ENCODE results near the gene GATC.

GATC gene

DNA sequence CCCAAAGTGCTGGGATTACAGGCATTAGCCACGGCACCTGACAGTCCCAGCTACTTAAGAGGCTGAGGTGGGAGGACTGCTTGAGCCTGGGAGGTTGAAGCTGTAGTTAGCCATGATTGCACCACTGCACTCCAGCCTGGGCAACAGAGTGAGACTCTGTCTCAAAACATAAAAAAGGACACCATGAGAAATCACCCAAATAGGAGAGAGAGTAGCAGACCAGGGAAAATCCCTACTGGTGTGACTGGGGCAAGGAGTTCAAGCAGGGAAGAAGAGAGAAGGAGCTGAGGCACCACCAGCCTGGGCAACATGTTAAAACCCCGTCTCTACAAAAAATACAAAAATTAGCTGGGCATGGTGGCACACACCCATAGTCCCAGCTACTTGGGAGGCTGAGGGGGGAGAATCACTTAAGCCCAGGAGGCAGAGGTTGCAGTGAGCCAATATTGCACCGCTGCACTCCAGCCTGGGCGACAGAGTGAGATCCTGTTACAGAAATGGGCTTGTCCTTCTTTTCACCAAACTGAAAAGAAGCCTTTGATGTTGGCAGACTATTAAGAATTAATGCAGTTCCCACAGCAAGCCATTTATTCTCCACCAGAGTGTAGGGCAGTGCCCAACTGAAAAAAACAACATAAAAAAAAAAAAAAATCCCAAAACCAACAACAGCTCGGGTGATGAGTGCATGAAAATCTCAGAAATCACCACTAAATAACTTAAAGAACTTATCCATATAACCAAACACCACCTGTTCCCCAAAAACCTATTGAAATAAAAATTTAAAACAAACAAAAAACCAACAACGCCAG lies 27.8 kb downstream of the GATC start:
- Histone ChIP-seq H2BK12ac (ENCODE audit: low read length) (no peak overlapping the region), H3K4me2 (ENCODE audit: insufficient read depth, low read length, poor library complexity, severe bottlenecking) (no peak overlapping the region), H2BK15ac (ENCODE audit: low read length) (no peak overlapping the region), H2AFZ (ENCODE audit: low read length) (no peak overlapping the region), H3K27me3 (ENCODE audit: control insufficient read depth in 3 of 3, insufficient read depth in 3 of 3, low read depth in 1 of 3, low read length in 3 of 3) (peaks cover 0 to 2% (median 0%) of the 10 kb centered on the region in 3 experiments), H2BK120ac (ENCODE audit: low read depth, low read length) (no peak overlapping the region), H3K23ac (ENCODE audit: low read depth, low read length, poor library complexity) (no peak overlapping the region), H3K4me1 (ENCODE audit: control insufficient read depth in 2 of 2, insufficient read depth in 1 of 2, low read depth in 1 of 2, low read length in 2 of 2) (peaks cover 2 to 16% of the 10 kb centered on the region in 2 donors), H3K79me1 (ENCODE audit: low read depth, low read length) (peaks cover 1% of the 10 kb centered on the region), H3K27ac (replicated peaks; ENCODE audit: low read length) (no peak overlapping the region), H2AK5ac (ENCODE audit: low read depth, low read length) (no peak overlapping the region), H3K4ac (ENCODE audit: low read length) (no peak overlapping the region), H3K9ac (ENCODE audit: low read depth, low read length, poor library complexity) (no peak overlapping the region), H3K4me3 (ENCODE audit: low read length in 2 of 2) (no peak overlapping the region), H4K91ac (ENCODE audit: low read depth, low read length, poor library complexity) (no peak overlapping the region), H3K9me3 (replicated peaks in 1 of 2; ENCODE audit: control insufficient read depth in 2 of 2, insufficient read depth in 1 of 2, low read depth in 1 of 2, low read length in 2 of 2) (no peaks in the 10 kb centered on the region), H3K14ac (ENCODE audit: low read length) (no peak overlapping the region), H3K18ac (ENCODE audit: low read length) (no peak overlapping the region), H2BK5ac (ENCODE audit: low read length) (no peak overlapping the region), H4K8ac (ENCODE audit: low read depth, low read length) (no peak overlapping the region), H3K36me3 (replicated peaks in 1 of 2; ENCODE audit: control insufficient read depth in 2 of 2, insufficient read depth in 2 of 2, low read length in 2 of 2) (no peaks in the 10 kb centered on the region)
- no peak for DNase-seq (ENCODE audit: low spot score)
- no CpG with 5 or more reads among the region's 6 CpGs for WGBS, 2 donors (ENCODE audit: extremely low coverage in 2 of 2, insufficient read length in 2 of 2, insufficient replicate concordance in 1 of 2)

GRCh38 chr12:120474616-120474960 lies 28.3 kb downstream of the GATC start:
- Histone ChIP-seq H2BK5ac (ENCODE audit: low read length) (no peak overlapping the region), H3K9ac (ENCODE audit: low read depth, low read length, poor library complexity) (no peak overlapping the region)
- no peak for DNase-seq (ENCODE audit: low spot score)

DNA sequence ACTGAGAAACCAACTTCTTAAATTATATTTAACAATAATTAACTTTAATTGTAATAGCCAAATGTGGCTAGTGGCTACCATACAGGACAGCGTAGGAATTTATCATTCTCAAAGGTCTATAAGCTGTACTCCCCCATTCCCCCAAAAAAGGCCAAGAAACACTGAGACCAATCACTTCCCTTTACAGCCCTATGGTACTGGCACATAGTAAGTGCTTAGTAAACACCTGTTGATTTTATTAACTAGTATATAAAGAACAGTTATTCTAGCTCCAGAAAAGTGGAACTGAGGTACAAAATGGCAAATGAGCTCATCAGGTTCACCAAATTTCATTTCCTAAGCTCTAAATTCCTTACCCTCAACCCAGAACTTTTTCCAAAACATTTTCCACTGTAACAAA lies 29.4 kb downstream of the GATC start:
- H3K79me1 ChIP-seq (ENCODE audit: low read depth, low read length): no peaks in the 10 kb centered on the region
- H3K14ac ChIP-seq (ENCODE audit: low read length): no peak overlapping the region
- no peak overlapping the region for H2BK5ac ChIP-seq (ENCODE audit: low read length)
- no peak overlapping the region for H2BK120ac ChIP-seq (ENCODE audit: low read depth, low read length)
- no peak overlapping the region for H3K4ac ChIP-seq (ENCODE audit: low read length)
- H3K4me3 ChIP-seq (ENCODE audit: low read length in 2 of 2): no peak overlapping the region
- no peak overlapping the region for H2AFZ ChIP-seq (ENCODE audit: low read length)
- no peak for DNase-seq (ENCODE audit: low spot score)
- no peak overlapping the region for H2BK12ac ChIP-seq (ENCODE audit: low read length)
- WGBS, 2 donors (ENCODE audit: extremely low coverage in 2 of 2, insufficient read length in 2 of 2, insufficient replicate concordance in 1 of 2): no CpG with 5 or more reads among the region's 1 CpG
- H3K4me2 ChIP-seq (ENCODE audit: insufficient read depth, low read length, poor library complexity, severe bottlenecking): no peak overlapping the region
- H3K4me1 ChIP-seq (ENCODE audit: control insufficient read depth in 2 of 2, insufficient read depth in 1 of 2, low read depth in 1 of 2, low read length in 2 of 2): peaks cover 0 to 16% of the 10 kb centered on the region in 2 donors
- H3K9ac ChIP-seq (ENCODE audit: low read depth, low read length, poor library complexity): no peak overlapping the region
- H3K36me3 ChIP-seq (replicated peaks in 1 of 2; ENCODE audit: control insufficient read depth in 2 of 2, insufficient read depth in 2 of 2, low read length in 2 of 2): no peaks in the 10 kb centered on the region
- H2BK15ac ChIP-seq (ENCODE audit: low read length): no peak overlapping the region
- no peak overlapping the region for H4K8ac ChIP-seq (ENCODE audit: low read depth, low read length)
- H4K91ac ChIP-seq (ENCODE audit: low read depth, low read length, poor library complexity): no peak overlapping the region
- H3K23ac ChIP-seq (ENCODE audit: low read depth, low read length, poor library complexity): no peak overlapping the region
- peaks cover 0 to 2% (median 0%) of the 10 kb centered on the region in 3 experiments for H3K27me3 ChIP-seq (ENCODE audit: control insufficient read depth in 3 of 3, insufficient read depth in 3 of 3, low read depth in 1 of 3, low read length in 3 of 3)
- no peaks in the 10 kb centered on the region for H3K9me3 ChIP-seq (replicated peaks in 1 of 2; ENCODE audit: control insufficient read depth in 2 of 2, insufficient read depth in 1 of 2, low read depth in 1 of 2, low read length in 2 of 2)
- no peak overlapping the region for H3K18ac ChIP-seq (ENCODE audit: low read length)
- no peak overlapping the region for H3K27ac ChIP-seq (replicated peaks; ENCODE audit: low read length)
- H2AK5ac ChIP-seq (ENCODE audit: low read depth, low read length): no peak overlapping the region

More at GRCh38 chr12:120474616-120474960, 28.3 kb downstream of the GATC start:
- Histone ChIP-seq H3K27me3 (ENCODE audit: control insufficient read depth in 3 of 3, insufficient read depth in 3 of 3, low read depth in 1 of 3, low read length in 3 of 3) (peaks cover 0 to 2% (median 0%) of the 10 kb centered on the region in 3 experiments), H2AFZ (ENCODE audit: low read length) (no peak overlapping the region), H3K4me1 (ENCODE audit: control insufficient read depth in 2 of 2, insufficient read depth in 1 of 2, low read depth in 1 of 2, low read length in 2 of 2) (peaks cover 2 to 19% of the 10 kb centered on the region in 2 donors), H3K9me3 (replicated peaks in 1 of 2; ENCODE audit: control insufficient read depth in 2 of 2, insufficient read depth in 1 of 2, low read depth in 1 of 2, low read length in 2 of 2) (no peaks in the 10 kb centered on the region), H2BK120ac (ENCODE audit: low read depth, low read length) (no peak overlapping the region), H3K4me3 (ENCODE audit: low read length in 2 of 2) (no peak overlapping the region), H2BK15ac (ENCODE audit: low read length) (no peak overlapping the region), H2AK5ac (ENCODE audit: low read depth, low read length) (no peak overlapping the region), H3K14ac (ENCODE audit: low read length) (no peak overlapping the region), H3K79me1 (ENCODE audit: low read depth, low read length) (no peaks in the 10 kb centered on the region), H3K27ac (replicated peaks; ENCODE audit: low read length) (no peak overlapping the region), H3K36me3 (replicated peaks in 1 of 2; ENCODE audit: control insufficient read depth in 2 of 2, insufficient read depth in 2 of 2, low read length in 2 of 2) (no peaks in the 10 kb centered on the region), H3K4me2 (ENCODE audit: insufficient read depth, low read length, poor library complexity, severe bottlenecking) (no peak overlapping the region), H3K23ac (ENCODE audit: low read depth, low read length, poor library complexity) (no peak overlapping the region), H3K18ac (ENCODE audit: low read length) (no peak overlapping the region), H4K8ac (ENCODE audit: low read depth, low read length) (no peak overlapping the region), H2BK12ac (ENCODE audit: low read length) (no peak overlapping the region), H3K4ac (ENCODE audit: low read length) (no peak overlapping the region), H4K91ac (ENCODE audit: low read depth, low read length, poor library complexity) (no peak overlapping the region)
- WGBS, 2 donors (ENCODE audit: extremely low coverage in 2 of 2, insufficient read length in 2 of 2, insufficient replicate concordance in 1 of 2): no CpG with 5 or more reads among the region's 2 CpGs

DNA sequence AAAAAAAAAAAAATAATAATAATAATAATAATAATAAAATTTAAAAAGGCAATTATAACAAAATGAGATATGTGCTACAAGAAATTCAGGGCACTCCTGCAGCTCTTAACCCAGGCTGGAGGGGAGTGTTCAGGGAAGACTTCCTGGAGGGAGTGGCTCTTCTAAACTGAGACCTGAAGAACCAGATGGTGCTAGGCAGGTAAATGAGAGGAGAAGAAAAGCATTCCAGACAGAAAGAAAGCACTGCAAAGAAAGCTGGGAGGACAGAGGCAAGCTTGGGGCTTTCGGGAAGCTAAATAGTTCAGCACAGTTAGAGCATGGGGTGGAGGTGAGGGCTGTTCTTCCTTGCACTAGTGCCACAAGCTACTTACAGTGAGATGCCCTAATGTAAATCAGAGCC lies 33.2 kb downstream of the GATC start:
- no peak overlapping the region for H4K8ac ChIP-seq (ENCODE audit: low read depth, low read length)
- H2AK5ac ChIP-seq (ENCODE audit: low read depth, low read length): no peak overlapping the region
- no peak overlapping the region for H3K27ac ChIP-seq (replicated peaks; ENCODE audit: low read length)
- peaks cover 0 to 2% of the 10 kb centered on the region in 2 donors for H3K36me3 ChIP-seq (replicated peaks in 1 of 2; ENCODE audit: control insufficient read depth in 2 of 2, insufficient read depth in 2 of 2, low read length in 2 of 2)
- H3K9me3 ChIP-seq (replicated peaks in 1 of 2; ENCODE audit: control insufficient read depth in 2 of 2, insufficient read depth in 1 of 2, low read depth in 1 of 2, low read length in 2 of 2): no peaks in the 10 kb centered on the region
- no peaks in the 10 kb centered on the region for H3K79me1 ChIP-seq (ENCODE audit: low read depth, low read length)
- H3K27me3 ChIP-seq (ENCODE audit: control insufficient read depth in 3 of 3, insufficient read depth in 3 of 3, low read depth in 1 of 3, low read length in 3 of 3): peaks cover 0 to 2% (median 0%) of the 10 kb centered on the region in 3 experiments
- H2BK5ac ChIP-seq (ENCODE audit: low read length): no peak overlapping the region
- no peak overlapping the region for H2BK12ac ChIP-seq (ENCODE audit: low read length)
- peaks cover 0 to 13% of the 10 kb centered on the region in 2 donors for H3K4me1 ChIP-seq (ENCODE audit: control insufficient read depth in 2 of 2, insufficient read depth in 1 of 2, low read depth in 1 of 2, low read length in 2 of 2)
- no peak overlapping the region for H3K9ac ChIP-seq (ENCODE audit: low read depth, low read length, poor library complexity)
- H3K23ac ChIP-seq (ENCODE audit: low read depth, low read length, poor library complexity): no peak overlapping the region
- H3K4ac ChIP-seq (ENCODE audit: low read length): no peak overlapping the region
- no peak overlapping the region for H2BK15ac ChIP-seq (ENCODE audit: low read length)
- no peak overlapping the region for H4K91ac ChIP-seq (ENCODE audit: low read depth, low read length, poor library complexity)
- H3K4me2 ChIP-seq (ENCODE audit: insufficient read depth, low read length, poor library complexity, severe bottlenecking): no peak overlapping the region
- no peak overlapping the region for H3K4me3 ChIP-seq (ENCODE audit: low read length in 2 of 2)
- H2BK120ac ChIP-seq (ENCODE audit: low read depth, low read length): no peak overlapping the region
- H2AFZ ChIP-seq (ENCODE audit: low read length): no peak overlapping the region
- H3K18ac ChIP-seq (ENCODE audit: low read length): no peak overlapping the region
- no CpG with 5 or more reads among the region's 1 CpG for WGBS, 2 donors (ENCODE audit: extremely low coverage in 2 of 2, insufficient read length in 2 of 2, insufficient replicate concordance in 1 of 2)
- no peak for DNase-seq (ENCODE audit: low spot score)
- no peak overlapping the region for H3K14ac ChIP-seq (ENCODE audit: low read length)
